ENCODE measurements around the gene PPIH. TPM values are rescaled to one million over a fixed set of nuclear protein-coding genes. Genes with fewer than 3 reads are reported as not detected.

PPIH gene
- total and polyA plus RNA-seq, 8 donors = 26.6 to 65.2 (median 57.9) TPM

GRCh38 chr1:42676534-42677087 lies 18.4 kb downstream of the PPIH start:
- H3K4me1 ChIP-seq = peaks cover 9% of the 10 kb centered on the region in 2 donors
- intact Hi-C loops (cut with DNase I) = no loop called here
- H3K4me3 ChIP-seq = no peak overlapping the region
- no peak for DNase-seq
- TF ChIP-seq CTCF (IDR thresholded peaks at IDR 0.05) = no peak
- no peak for ATAC-seq
- H3K36me3 ChIP-seq = peaks cover 0 to 34% of the 10 kb centered on the region in 2 donors
- H3K27me3 ChIP-seq = no peaks in the 10 kb centered on the region
- H3K9me3 ChIP-seq = no peaks in the 10 kb centered on the region
- no peak overlapping the region for H3K27ac ChIP-seq

- H3K4me3 ChIP-seq = no peak overlapping the region
- peaks cover 19 to 24% of the 10 kb centered on the region in 2 donors for H3K4me1 ChIP-seq
- TF ChIP-seq CTCF (IDR thresholded peaks at IDR 0.05) = no peak
- H3K27me3 ChIP-seq = no peaks in the 10 kb centered on the region
- ATAC-seq (no peak), DNase-seq (no peak)
- H3K9me3 ChIP-seq = no peaks in the 10 kb centered on the region
- H3K36me3 ChIP-seq = peaks cover 0 to 21% of the 10 kb centered on the region in 2 donors
- intact Hi-C loops (cut with DNase I) = no loop called here
- no peak overlapping the region for H3K27ac ChIP-seq
These were observed 21.3 kb downstream of the PPIH start for GRCh38 chr1:42679364-42679983.

- peaks cover 0 to 15% of the 10 kb centered on the region in 2 donors for H3K36me3 ChIP-seq
- no peak for TF ChIP-seq CTCF (IDR thresholded peaks at IDR 0.05)
- peaks cover 25 to 30% of the 10 kb centered on the region in 2 donors for H3K4me1 ChIP-seq
- H3K27me3 ChIP-seq = no peaks in the 10 kb centered on the region
- DNase-seq = no peak
- ATAC-seq = no peak
- no peak overlapping the region for H3K27ac ChIP-seq
- H3K4me3 ChIP-seq = no peak overlapping the region
- intact Hi-C loops (cut with DNase I) = no loop called here
- H3K9me3 ChIP-seq = no peaks in the 10 kb centered on the region
These were observed 21.8 kb downstream of the PPIH start for GRCh38 chr1:42680055-42680454.

GRCh38 chr1:42680921-42681683 lies 22.9 kb downstream of the PPIH start:
- intact Hi-C loops (cut with DNase I) = no loop called here
- DNase-seq (no peak), ATAC-seq (peak; percentile 5)
- peaks cover 35 to 40% of the 10 kb centered on the region in 2 donors for H3K4me1 ChIP-seq
- peak overlapping the region; percentile 71 to 78 for H3K4me3 ChIP-seq
- TF ChIP-seq CTCF (IDR thresholded peaks at IDR 0.05) = no peak
- H3K27ac ChIP-seq = peak overlapping the region; percentile 94 to 95
- H3K9me3 ChIP-seq = no peaks in the 10 kb centered on the region
- no peaks in the 10 kb centered on the region for H3K27me3 ChIP-seq
- H3K36me3 ChIP-seq = peaks cover 0 to 5% of the 10 kb centered on the region in 2 donors

Measured in left lung (tissue), 10 donors.